ENCODE data around the gene GARNL3. TPM values are rescaled to one million over a fixed set of nuclear protein-coding genes. Genes with fewer than 3 reads are reported as not detected.
A peak's percentile ranks its signal among the peaks of the same experiment; 100 is the strongest.

Gene GARNL3
- total RNA-seq, 6 experiments from 2014 or later, result 4.4 to 9.7 (median 6.1) TPM

DNA sequence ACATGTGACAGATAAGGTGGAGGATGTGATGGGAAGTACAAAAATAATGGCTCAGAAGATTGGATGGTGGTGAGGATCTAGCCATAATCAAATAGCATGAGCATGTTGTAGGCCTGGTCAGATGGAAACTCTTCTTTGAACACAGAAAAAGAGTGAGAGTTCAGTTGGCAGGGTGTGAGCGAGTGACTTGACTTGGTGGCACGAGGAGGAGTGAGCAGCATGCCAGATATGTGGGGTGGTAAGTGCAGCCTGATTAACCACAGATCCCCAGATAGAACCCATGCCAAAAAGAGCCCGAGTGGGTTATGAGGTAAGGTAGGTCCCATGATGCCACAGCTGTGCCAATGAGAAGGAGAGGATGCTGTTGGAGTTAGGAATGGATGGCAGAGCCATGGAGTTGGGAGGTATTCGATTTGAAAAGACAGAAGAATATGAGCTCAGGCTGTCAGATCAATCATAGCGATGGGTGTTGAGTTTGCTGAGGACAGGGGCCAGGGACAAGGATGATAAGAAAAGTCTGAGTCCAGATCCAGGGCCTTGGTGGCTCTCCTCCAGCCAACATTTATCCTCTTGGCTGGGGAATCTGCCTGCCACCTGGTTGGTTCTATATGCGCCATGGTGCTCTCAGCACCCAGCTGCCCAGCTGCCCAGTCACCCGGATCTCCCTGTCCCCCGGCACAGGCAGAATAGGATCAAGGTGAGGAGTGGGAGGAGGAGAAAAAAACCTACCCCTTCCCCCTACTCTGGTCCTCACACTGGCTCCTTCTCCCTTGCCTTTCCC lies 16.5 kb downstream of the GARNL3 start:
- WGBS (ENCODE audit: insufficient coverage, low coverage, low lambda C conversion rate, missing lambda C conversion rate), result 92% methylated on average over 5 of the region's 8 CpGs
- H3K27me3 ChIP-seq, result no peaks in the 10 kb centered on the region
- H3K9me3 ChIP-seq, result no peaks in the 10 kb centered on the region
- no peak overlapping the region for H3K4me3 ChIP-seq
- TF ChIP-seq POLR2A (IDR thresholded peaks at IDR 0.05), result no peak
- TF ChIP-seq, protein P1, sequence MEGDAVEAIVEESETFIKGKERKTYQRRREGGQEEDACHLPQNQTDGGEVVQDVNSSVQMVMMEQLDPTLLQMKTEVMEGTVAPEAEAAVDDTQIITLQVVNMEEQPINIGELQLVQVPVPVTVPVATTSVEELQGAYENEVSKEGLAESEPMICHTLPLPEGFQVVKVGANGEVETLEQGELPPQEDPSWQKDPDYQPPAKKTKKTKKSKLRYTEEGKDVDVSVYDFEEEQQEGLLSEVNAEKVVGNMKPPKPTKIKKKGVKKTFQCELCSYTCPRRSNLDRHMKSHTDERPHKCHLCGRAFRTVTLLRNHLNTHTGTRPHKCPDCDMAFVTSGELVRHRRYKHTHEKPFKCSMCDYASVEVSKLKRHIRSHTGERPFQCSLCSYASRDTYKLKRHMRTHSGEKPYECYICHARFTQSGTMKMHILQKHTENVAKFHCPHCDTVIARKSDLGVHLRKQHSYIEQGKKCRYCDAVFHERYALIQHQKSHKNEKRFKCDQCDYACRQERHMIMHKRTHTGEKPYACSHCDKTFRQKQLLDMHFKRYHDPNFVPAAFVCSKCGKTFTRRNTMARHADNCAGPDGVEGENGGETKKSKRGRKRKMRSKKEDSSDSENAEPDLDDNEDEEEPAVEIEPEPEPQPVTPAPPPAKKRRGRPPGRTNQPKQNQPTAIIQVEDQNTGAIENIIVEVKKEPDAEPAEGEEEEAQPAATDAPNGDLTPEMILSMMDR (IDR thresholded peaks at IDR 0.05), result no peak
- DNase-seq, result no peak
- no peak overlapping the region for H3K27ac ChIP-seq
- H3K36me3 ChIP-seq, result no peaks in the 10 kb centered on the region
- intact Hi-C loops (cut with DNase I), result no loop called here
- peaks cover 0 to 5% (median 0%) of the 10 kb centered on the region in 4 donors for H3K4me1 ChIP-seq
- no peak for ATAC-seq

- Histone ChIP-seq H3K9me3 (no peaks in the 10 kb centered on the region), H3K27me3 (no peaks in the 10 kb centered on the region), H3K4me1 (peaks cover 0 to 7% (median 0%) of the 10 kb centered on the region in 4 donors), H3K36me3 (no peaks in the 10 kb centered on the region), H3K4me3 (no peak overlapping the region), H3K27ac (no peak overlapping the region)
- TF ChIP-seq, protein P1 (IDR thresholded peaks at IDR 0.05), result no peak
- no peak for TF ChIP-seq POLR2A (IDR thresholded peaks at IDR 0.05)
- ATAC-seq (peak in 2 of 4 donors; percentile 20 to 29), DNase-seq (no peak)
- intact Hi-C loops (cut with DNase I), result no loop called here
Observed at GRCh38 chr9:127281891-127282290, 17.3 kb downstream of the GARNL3 start.

GRCh38 chr9:127282611-127283010 lies 18.0 kb downstream of the GARNL3 start:
- TF ChIP-seq, protein P1 (IDR thresholded peaks at IDR 0.05), result no peak
- TF ChIP-seq POLR2A (IDR thresholded peaks at IDR 0.05), result no peak
- Histone ChIP-seq H3K4me1 (peaks cover 0 to 7% (median 0%) of the 10 kb centered on the region in 4 donors), H3K36me3 (no peaks in the 10 kb centered on the region), H3K27me3 (no peaks in the 10 kb centered on the region), H3K9me3 (no peaks in the 10 kb centered on the region), H3K27ac (no peak overlapping the region), H3K4me3 (no peak overlapping the region)
- intact Hi-C loops (cut with DNase I), result no loop called here
- no peak for DNase-seq
- no peak for ATAC-seq

DNA sequence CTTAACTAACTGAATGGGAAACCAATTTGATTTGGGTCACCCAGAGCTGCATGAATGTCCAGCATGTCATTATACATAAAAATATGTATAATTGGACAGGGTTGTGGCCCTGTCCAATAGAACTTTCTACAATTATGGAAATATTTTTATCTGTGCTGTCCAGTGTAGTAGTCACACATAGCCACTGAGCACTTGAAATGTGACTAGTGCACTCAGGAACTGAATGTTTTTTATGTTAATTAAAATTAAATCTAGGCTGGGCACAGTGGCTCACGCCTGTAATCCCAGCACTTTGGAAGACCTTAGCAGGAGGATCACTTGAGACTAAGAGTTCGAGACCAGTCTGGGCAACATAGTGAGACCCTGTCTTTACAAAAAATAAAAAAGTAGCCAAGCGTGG lies 18.6 kb downstream of the GARNL3 start:
- H3K9me3 ChIP-seq, result no peaks in the 10 kb centered on the region
- H3K4me3 ChIP-seq, result no peak overlapping the region
- TF ChIP-seq POLR2A (IDR thresholded peaks at IDR 0.05), result no peak
- TF ChIP-seq, protein P1 (IDR thresholded peaks at IDR 0.05), result no peak
- intact Hi-C loops (cut with DNase I), result no loop called here
- no peak for DNase-seq
- no peaks in the 10 kb centered on the region for H3K36me3 ChIP-seq
- H3K27ac ChIP-seq, result no peak overlapping the region
- no peaks in the 10 kb centered on the region for H3K27me3 ChIP-seq
- WGBS (ENCODE audit: insufficient coverage, low coverage, low lambda C conversion rate, missing lambda C conversion rate), result 89% methylated on average over 3 of the region's 3 CpGs
- ATAC-seq, result no peak
- H3K4me1 ChIP-seq, result peaks cover 0 to 7% (median 0%) of the 10 kb centered on the region in 4 donors

All from right lobe of liver (tissue), 6 donors.